Left ventricle myocardium inferior (tissue), 1 donor: ENCODE data around the gene HDDC2. TPM values are rescaled to one million over a fixed set of nuclear protein-coding genes. Genes with fewer than 3 reads are reported as not detected.

ENCODE experiments used
- DNase-seq: peaks from one replicate; pipeline ENCODE4 v3.0.0-alpha.2; 2020
- H3K27ac ChIP-seq: fragments of 200-600 bp; replicated peaks from 2 replicates; pipeline ENCODE4 v1.8.0; 2021
- H3K27me3 ChIP-seq: fragments of 200-600 bp; 2 replicates; pipeline ENCODE4 v1.8.0; 2021; ENCODE audit warnings: low read depth
- H3K36me3 ChIP-seq: fragments of 200-600 bp; 2 replicates; pipeline ENCODE4 v1.8.0; 2021
- H3K4me1 ChIP-seq: fragments of 200-600 bp; 2 replicates; pipeline ENCODE4 v1.8.0; 2021
- H3K4me3 ChIP-seq: fragments of 200-600 bp; 2 replicates; pipeline ENCODE4 v1.8.0; 2021; ENCODE audit warnings: mild to moderate bottlenecking, moderate library complexity
- H3K9me3 ChIP-seq: fragments of 200-600 bp; replicated peaks from 2 replicates; pipeline ENCODE4 v1.8.0; 2021
- CTCF ChIP-seq: fragments of 200-600 bp; IDR thresholded peaks from 2 replicates; pipeline ENCODE4 v1.8.0; 2021; ENCODE audit warnings: antibody characterized with exemption, mild to moderate bottlenecking, borderline replicate concordance
- intact Hi-C: fragments of 100-400 bp; cut with micrococcal nuclease; formaldehyde crosslinking; loops from one replicate; pipeline ENCODE4 v1.11.0; 2022
- total RNA-seq: library from RNA; stranded (reverse); fragmentation: NEBNext Ultra II Directional; extraction: Animal tissue kit (Norgen Biotek cat#: 25700); gene quantifications from one replicate; pipeline ENCODE4 v1.2.1, GENCODE V29; 2021
- donor health status: DM: no; HTN: yes; CAD: no; lungs with severe emphysema.

Gene HDDC2
- total RNA-seq, 1 donor from 2014 or later: 87.9 TPM

DNA sequence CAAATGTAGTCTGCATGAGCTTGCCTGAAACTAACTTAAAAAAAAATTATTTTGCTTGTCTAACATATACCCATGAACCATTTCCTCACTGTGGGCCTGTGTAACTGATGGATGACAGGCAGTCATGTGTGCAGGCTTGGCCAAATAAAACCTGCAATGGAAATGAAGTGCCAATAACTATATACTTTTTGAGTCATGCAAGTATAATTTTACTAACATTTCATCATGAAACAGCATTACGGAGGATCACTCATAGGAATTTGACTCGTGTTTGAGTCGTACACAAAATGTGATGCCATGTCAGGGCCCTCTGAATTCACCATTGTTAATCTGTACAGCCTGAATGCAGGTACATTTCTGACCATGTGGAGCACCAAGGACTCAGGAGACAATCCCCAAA lies 46.6 kb downstream of the HDDC2 start:
- Histone ChIP-seq H3K27ac (no peak overlapping the region), H3K9me3 (no peaks in the 10 kb centered on the region), H3K4me1 (no peaks in the 10 kb centered on the region), H3K27me3 (no peaks in the 10 kb centered on the region), H3K4me3 (no peak overlapping the region), H3K36me3 (no peaks in the 10 kb centered on the region)
- intact Hi-C loops: no loop called here
- no peak for DNase-seq
- no peak for TF ChIP-seq CTCF

DNA sequence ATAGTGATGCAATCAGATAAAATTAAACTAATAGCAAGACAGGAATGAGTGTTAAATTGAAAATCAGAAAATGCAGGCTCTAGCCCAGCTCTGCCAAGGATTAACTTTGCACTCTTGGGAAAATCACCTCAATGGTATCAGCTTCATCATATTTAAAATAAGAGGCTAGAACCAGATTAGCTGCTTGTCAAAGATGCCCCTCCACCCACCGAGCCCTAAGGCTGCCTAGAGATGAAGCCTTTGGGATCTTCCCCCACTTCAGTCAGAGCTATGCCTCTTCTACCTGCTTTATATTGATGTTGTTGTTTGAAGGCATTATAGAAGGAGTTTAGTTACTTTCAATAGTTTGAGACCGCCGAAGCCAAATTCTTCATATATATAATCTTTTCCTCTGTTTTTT lies 47.4 kb downstream of the HDDC2 start:
- no peaks in the 10 kb centered on the region for H3K9me3 ChIP-seq
- no peak for DNase-seq
- no peak overlapping the region for H3K27ac ChIP-seq
- intact Hi-C loops: no loop called here
- no peak overlapping the region for H3K4me3 ChIP-seq
- no peaks in the 10 kb centered on the region for H3K36me3 ChIP-seq
- H3K27me3 ChIP-seq: no peaks in the 10 kb centered on the region
- TF ChIP-seq CTCF: no peak
- no peaks in the 10 kb centered on the region for H3K4me1 ChIP-seq

DNA sequence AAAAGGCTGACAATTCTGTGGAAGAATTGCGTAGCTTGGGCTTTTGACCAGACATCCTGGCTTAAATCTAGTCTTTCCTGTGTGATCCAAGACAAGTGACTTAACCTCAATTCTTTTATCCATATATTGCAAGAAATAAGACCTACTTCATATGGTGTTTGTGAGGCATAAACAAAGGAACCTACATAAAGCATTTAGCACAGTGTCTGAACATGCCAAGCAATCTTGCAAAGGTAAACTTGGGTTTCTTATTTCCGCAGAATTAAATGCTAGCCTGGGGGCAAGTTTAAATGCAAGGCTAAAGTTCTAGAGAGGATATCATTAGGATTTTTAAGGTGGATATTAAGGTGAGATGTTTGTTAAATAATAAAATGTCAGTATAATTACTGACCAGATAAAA lies 47.9 kb downstream of the HDDC2 start:
- no peak for DNase-seq
- Histone ChIP-seq H3K36me3 (no peaks in the 10 kb centered on the region), H3K27ac (no peak overlapping the region), H3K4me3 (no peak overlapping the region), H3K4me1 (no peaks in the 10 kb centered on the region), H3K27me3 (no peaks in the 10 kb centered on the region), H3K9me3 (no peaks in the 10 kb centered on the region)
- intact Hi-C loops: no loop called here
- no peak for TF ChIP-seq CTCF

DNA sequence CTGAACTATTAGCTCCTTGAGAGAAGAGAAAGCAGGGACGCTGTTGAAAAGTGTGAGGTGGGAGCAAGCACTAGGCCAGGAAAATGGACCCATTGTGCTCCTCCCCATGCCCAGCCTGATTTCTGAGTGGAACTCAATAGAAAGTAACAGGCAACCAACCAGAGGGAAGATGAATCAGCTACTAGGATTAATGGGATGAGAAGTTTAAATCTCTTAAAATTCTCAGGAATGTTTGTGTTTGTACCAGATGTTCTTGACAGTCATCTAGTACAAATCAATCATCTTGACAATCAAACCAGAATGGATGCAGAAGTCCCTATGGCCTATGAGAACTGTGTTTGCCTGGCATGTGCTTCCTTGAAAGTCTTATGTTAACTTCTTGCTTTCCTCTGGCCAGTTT lies 48.9 kb downstream of the HDDC2 start:
- no peak overlapping the region for H3K4me3 ChIP-seq
- no peak for TF ChIP-seq CTCF
- intact Hi-C loops: no loop called here

GRCh38 chr6:125251516-125252220 lies 50.1 kb downstream of the HDDC2 start:
- no peak for DNase-seq

More for the DNA sequence above, 48.9 kb downstream of the HDDC2 start:
- Histone ChIP-seq H3K27ac (no peak overlapping the region), H3K36me3 (no peaks in the 10 kb centered on the region), H3K9me3 (no peaks in the 10 kb centered on the region), H3K4me1 (no peaks in the 10 kb centered on the region), H3K27me3 (no peaks in the 10 kb centered on the region)
- DNase-seq: no peak

More at GRCh38 chr6:125251516-125252220, 50.1 kb downstream of the HDDC2 start:
- TF ChIP-seq CTCF: no peak
- no peaks in the 10 kb centered on the region for H3K4me1 ChIP-seq
- no peak overlapping the region for H3K4me3 ChIP-seq
- H3K36me3 ChIP-seq: no peaks in the 10 kb centered on the region
- intact Hi-C loops: no loop called here
- no peaks in the 10 kb centered on the region for H3K27me3 ChIP-seq
- no peak overlapping the region for H3K27ac ChIP-seq
- H3K9me3 ChIP-seq: no peaks in the 10 kb centered on the region
